IMR-90 (cell line): ENCODE results near the gene TEKT5. TPM values are rescaled to one million over a fixed set of nuclear protein-coding genes. Genes with fewer than 3 reads are reported as not detected.

Experiments
- ATAC-seq: fragments of 200-7000 bp; cut with Tn5 transposase; 2 replicates; pipeline ENCODE4 v1.9.1; 2020; ENCODE audit warnings: low read depth, mild to moderate bottlenecking, moderate library complexity
- BruUV-seq: library from RNA; stranded (reverse); fragments of 400-500 nt; replicated peaks from 2 replicates; lab custom pipeline; 2021; lab: Mats Ljungman, UMichigan
- CTCF ChIA-PET: fragments of 300-600 bp; formaldehyde crosslinking; extraction: SDS; loops from one replicate; lab custom pipeline; 2021; ENCODE audit warnings: antibody characterized with exemption; lab: Yijun Ruan, JAX
- POLR2A ChIA-PET: fragments of 300-600 bp; sonication (Branson Sonifier 250); formaldehyde crosslinking; loops from one replicate; lab custom pipeline; 2022; ENCODE audit warnings: antibody characterized with exemption; ENCODE audit not compliant: unreplicated experiment; lab: Charles Lee
- DNase-seq: peaks from one replicate; pipeline ENCODE4 v3.0.0; 2013
- H2AFZ ChIP-seq: replicated peaks from 2 replicates; pipeline ENCODE3; 2013; ENCODE audit warnings: low read length, mild to moderate bottlenecking; ENCODE audit not compliant: poor library complexity
- H2AK5ac ChIP-seq: 2 replicates; pipeline ENCODE4 v1.6.1; 2013; ENCODE audit warnings: low read depth, low read length, inconsistent platforms
- H2AK9ac ChIP-seq: replicated peaks from 2 replicates; pipeline ENCODE3; 2013; ENCODE audit warnings: mild to moderate bottlenecking, low read depth, low read length, moderate library complexity; ENCODE audit not compliant: poor library complexity
- H2BK120ac ChIP-seq: 2 replicates; pipeline ENCODE4 v1.6.1; 2013; ENCODE audit warnings: low read depth, low read length, inconsistent platforms
- H2BK15ac ChIP-seq: 3 replicates; pipeline ENCODE4 v1.6.1; 2013; ENCODE audit warnings: low read depth, low read length, inconsistent platforms
- H2BK20ac ChIP-seq: 2 replicates; pipeline ENCODE4 v1.6.1; 2013; ENCODE audit warnings: low read depth, mild to moderate bottlenecking, inconsistent platforms, low read length, moderate library complexity
- H2BK5ac ChIP-seq: 2 replicates; pipeline ENCODE4 v1.6.1; 2013; ENCODE audit warnings: mild to moderate bottlenecking, low read depth, low read length, inconsistent platforms; ENCODE audit not compliant: poor library complexity, severe bottlenecking
- H3K14ac ChIP-seq: replicated peaks from 2 replicates; pipeline ENCODE4 v1.6.1; 2013; ENCODE audit warnings: low read depth, low read length, inconsistent platforms
- H3K18ac ChIP-seq: 2 replicates; pipeline ENCODE4 v1.6.1; 2013; ENCODE audit warnings: low read depth, low read length, control low read depth
- H3K23ac ChIP-seq: 2 replicates; pipeline ENCODE4 v1.6.1; 2013; ENCODE audit warnings: low read depth, low read length, inconsistent platforms
- H3K27ac ChIP-seq: 2 replicates; pipeline ENCODE4 v1.5.1; 2013; ENCODE audit warnings: mild to moderate bottlenecking, control low read depth, low read length; ENCODE audit not compliant: insufficient read depth
- H3K27me3 ChIP-seq: 2 replicates; pipeline ENCODE4 v1.6.1; 2013; ENCODE audit warnings: low read length; ENCODE audit not compliant: control insufficient read depth, insufficient read depth
- H3K36me3 ChIP-seq: 2 replicates; pipeline ENCODE4 v1.6.1; 2013; ENCODE audit warnings: low read length, mixed read lengths; ENCODE audit not compliant: control insufficient read depth, insufficient read depth
- H3K4ac ChIP-seq: 2 replicates; pipeline ENCODE4 v1.6.1; 2013; ENCODE audit warnings: low read depth, low read length, inconsistent platforms
- H3K4me1 ChIP-seq: 2 replicates; pipeline ENCODE4 v1.6.1; 2013; ENCODE audit warnings: low read length, mixed read lengths; ENCODE audit not compliant: control insufficient read depth, insufficient read depth
- H3K4me2 ChIP-seq: 2 replicates; pipeline ENCODE4 v1.6.1; 2013; ENCODE audit warnings: low read depth, mild to moderate bottlenecking, control low read depth, low read length, moderate library complexity
- H3K4me3 ChIP-seq: 2 replicates; pipeline ENCODE4 v1.5.1; 2013; ENCODE audit warnings: low read depth, mild to moderate bottlenecking, control low read depth, low read length, moderate library complexity; ENCODE audit not compliant: insufficient read depth
- H3K56ac ChIP-seq: 2 replicates; pipeline ENCODE4 v1.6.1; 2013; ENCODE audit warnings: low read length, inconsistent platforms; ENCODE audit not compliant: insufficient read depth; ENCODE audit errors: extremely low read depth
- H3K79me1 ChIP-seq, 2 experiments: 2 replicates each; pipeline ENCODE4 v1.6.1; 2013; ENCODE audit warnings: low read length in 2 of 2, inconsistent platforms in 1 of 2, low read depth in 1 of 2
- H3K9ac ChIP-seq: 2 replicates; pipeline ENCODE4 v1.6.1; 2013; ENCODE audit warnings: low read depth, low read length, control low read depth
- H3K9me1 ChIP-seq: 2 replicates; pipeline ENCODE4 v1.6.1; 2013; ENCODE audit warnings: low read length, inconsistent platforms; ENCODE audit not compliant: insufficient read depth
- H3K9me3 ChIP-seq: 2 replicates; pipeline ENCODE4 v1.6.1; 2013; ENCODE audit warnings: low read length; ENCODE audit not compliant: control insufficient read depth, insufficient read depth
- H4K20me1 ChIP-seq: 2 replicates; pipeline ENCODE4 v1.6.1; 2013; ENCODE audit warnings: low read length, inconsistent platforms; ENCODE audit not compliant: insufficient read depth
- H4K5ac ChIP-seq: 2 replicates; pipeline ENCODE4 v1.6.1; 2013; ENCODE audit warnings: mild to moderate bottlenecking, low read depth, low read length, control low read depth
- H4K8ac ChIP-seq, 2 experiments: 2 replicates each; pipeline ENCODE4 v1.6.1; 2013; ENCODE audit warnings: low read depth in 2 of 2, low read length in 2 of 2, control low read depth in 1 of 2, inconsistent platforms in 1 of 2
- H4K91ac ChIP-seq: 2 replicates; pipeline ENCODE4 v1.6.1; 2013; ENCODE audit warnings: low read depth, low read length, inconsistent platforms; ENCODE audit not compliant: insufficient read depth
- BHLHE40 ChIP-seq: fragments of 150-350 bp; IDR thresholded peaks from 2 replicates; pipeline ENCODE4 v1.6.1; 2016; ENCODE audit warnings: mild to moderate bottlenecking, low read depth, low read length
- CEBPB ChIP-seq: IDR thresholded peaks from 2 replicates; pipeline ENCODE4 v1.6.1; 2012; ENCODE audit warnings: low read depth, low read length, improper control_type of control experiment
- CHD1 ChIP-seq: IDR thresholded peaks from 2 replicates; pipeline ENCODE4 v1.6.1; 2012; ENCODE audit warnings: low read depth, low read length, improper control_type of control experiment
- CTCF ChIP-seq: conservative IDR thresholded peaks from 2 replicates; pipeline ENCODE4 v1.5.1; 2012; ENCODE audit warnings: mild to moderate bottlenecking, low read depth, low read length, improper control_type of control experiment
- FOS ChIP-seq: fragments of 150-350 bp; IDR thresholded peaks from 2 replicates; pipeline ENCODE4 v1.6.1; 2016; ENCODE audit warnings: low read depth, low read length
- MXI1 ChIP-seq: IDR thresholded peaks from 2 replicates; pipeline ENCODE4 v1.6.1; 2012; ENCODE audit warnings: low read depth, mild to moderate bottlenecking, low read length, moderate library complexity, borderline replicate concordance
- NFE2L2 ChIP-seq: fragments of 150-350 bp; IDR thresholded peaks from 2 replicates; pipeline ENCODE4 v1.6.1; 2016; ENCODE audit warnings: low read depth, mild to moderate bottlenecking, low read length
- POLR2A ChIP-seq: IDR thresholded peaks from 2 replicates; pipeline ENCODE4 v1.6.1; 2012; ENCODE audit warnings: mild to moderate bottlenecking, low read depth, low read length
- RCOR1 ChIP-seq: IDR thresholded peaks from 2 replicates; pipeline ENCODE4 v1.6.1; 2012; ENCODE audit warnings: mild to moderate bottlenecking, low read length, improper control_type of control experiment; ENCODE audit not compliant: insufficient replicate concordance
- RFX5 ChIP-seq: IDR thresholded peaks from 2 replicates; pipeline ENCODE4 v1.8.0; 2012; ENCODE audit warnings: low read depth, mild to moderate bottlenecking, low read length, moderate library complexity
- SMC3 ChIP-seq: fragments of 150-350 bp; IDR thresholded peaks from 2 replicates; pipeline ENCODE4 v1.6.1; 2016; ENCODE audit warnings: low read depth, mild to moderate bottlenecking, antibody characterized with exemption, low read length, moderate library complexity
- WGBS, 2 experiments: methylation state at CpG; one replicate each; pipeline versions ENCODE4 v1.1.5 to v1.1.7; 2013; ENCODE audit warnings: missing lambda C conversion rate in 2 of 2; ENCODE audit not compliant: insufficient read length in 1 of 2; ENCODE audit errors: extremely low coverage in 2 of 2; 5-methylcytosine and 5-hydroxymethylcytosine counted together
- dilution Hi-C: fragments of 300-500 bp; cut with HindIII; formaldehyde crosslinking; loops from one replicate; pipeline ENCODE4 v1.14.3; 2018; ENCODE audit warnings: low sequenced_read_pairs; ENCODE audit not compliant: unreplicated experiment
- in situ Hi-C: fragments of 300-500 bp; cut with MboI; formaldehyde crosslinking; loops from 3 replicates; pipeline ENCODE4 v1.14.3; 2019; ENCODE audit warnings: low sequenced_read_pairs, inconsistent platforms, mixed read lengths
- intact Hi-C: fragments of 100-400 bp; cut with micrococcal nuclease; formaldehyde crosslinking; loops from 2 replicates; pipeline ENCODE4 v1.10.0; 2022
- polyA plus RNA-seq, 3 experiments: library from polyadenylated mRNA; depleted of rRNA; stranded (reverse); fragments of >200 nt; gene quantifications; 2 replicates each; pipeline ENCODE4 v1.2.3, GENCODE V29; 2012; ENCODE audit warnings: low replicate concordance in 1 of 3
- total RNA-seq: library from RNA; depleted of rRNA; stranded (reverse); fragments of >200 nt; gene quantifications from 2 replicates; pipeline ENCODE4 v1.2.3, GENCODE V29; 2012
- TF ChIP-seq, protein P1 (sequence below): fragments of 150-350 bp; IDR thresholded peaks from 2 replicates; pipeline ENCODE4 v1.6.1; 2016; ENCODE audit warnings: low read depth, mild to moderate bottlenecking, low read length, moderate library complexity, borderline replicate concordance

Gene TEKT5
- total and polyA plus RNA-seq, 2 of the 4 experiments (the other 2 are of a cell fraction) = 0.17 TPM; not detected in 1

- no peaks in the 10 kb centered on the region for H3K36me3 ChIP-seq
- in situ Hi-C loops = loop anchor here (10.0 kb wide), 1 partner anchor 1586 kb away; no protein-coding TSS in a partner anchor
- 0 out of 2 replicates have a peak, but pooled peaks cover 4% of the 10 kb centered on the region for H3K9me1 ChIP-seq
- dilution Hi-C loops = no loop called here
- no peak overlapping the region for H3K4me3 ChIP-seq
- H4K20me1 ChIP-seq = no peaks in the 10 kb centered on the region; the same call in 1 of the 2 replicates
- H2AK5ac ChIP-seq = no peak overlapping the region
- intact Hi-C loops = no loop called here
- no peak overlapping the region for H3K18ac ChIP-seq
- H2AK9ac ChIP-seq = no peak overlapping the region
- H3K27me3 ChIP-seq = no peaks in the 10 kb centered on the region
- no peak overlapping the region for H3K27ac ChIP-seq
- ChIA-PET POLR2A (no interaction called here), CTCF (interaction anchor here (0.6 to 1.3 kb wide), 2 partner anchors 160 to 226 kb away, joined by 3 to 5 read pairs; partner anchors contain the start of gene EMP2)
- BruUV-seq = no TSS peak
- no peak overlapping the region for H2BK120ac ChIP-seq
- H2BK15ac ChIP-seq = no peak overlapping the region
- H2AFZ ChIP-seq = no peak overlapping the region
- H4K8ac ChIP-seq = no peak overlapping the region
- H3K14ac ChIP-seq = no peak overlapping the region
- TF ChIP-seq RCOR1 (no peak), FOS (no peak), SMC3 (no peak), BHLHE40 (no peak), MXI1 (no peak), CHD1 (no peak), POLR2A (no peak), RFX5 (no peak), CEBPB (no peak), NFE2L2 (no peak), CTCF (no peak)
- TF ChIP-seq, protein P1, sequence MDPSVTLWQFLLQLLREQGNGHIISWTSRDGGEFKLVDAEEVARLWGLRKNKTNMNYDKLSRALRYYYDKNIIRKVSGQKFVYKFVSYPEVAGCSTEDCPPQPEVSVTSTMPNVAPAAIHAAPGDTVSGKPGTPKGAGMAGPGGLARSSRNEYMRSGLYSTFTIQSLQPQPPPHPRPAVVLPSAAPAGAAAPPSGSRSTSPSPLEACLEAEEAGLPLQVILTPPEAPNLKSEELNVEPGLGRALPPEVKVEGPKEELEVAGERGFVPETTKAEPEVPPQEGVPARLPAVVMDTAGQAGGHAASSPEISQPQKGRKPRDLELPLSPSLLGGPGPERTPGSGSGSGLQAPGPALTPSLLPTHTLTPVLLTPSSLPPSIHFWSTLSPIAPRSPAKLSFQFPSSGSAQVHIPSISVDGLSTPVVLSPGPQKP = no peak
- no peak overlapping the region for H3K4ac ChIP-seq
- WGBS, 2 experiments = 86% methylated on average over 1 of the region's 2 CpGs; no CpG with 5 or more reads in 1 of the 2 experiments
- H3K4me1 ChIP-seq = peaks cover 2% of the 10 kb centered on the region; the same call in 1 of the 2 replicates
- H3K9ac ChIP-seq = no peak overlapping the region
- H3K56ac ChIP-seq = no peak overlapping the region
- DNase-seq (no peak), ATAC-seq (no peak)
- peaks cover 2 to 15% of the 10 kb centered on the region in 2 experiments; a peak in 3 of 4 replicates for H3K79me1 ChIP-seq
- no peak overlapping the region for H2BK20ac ChIP-seq
- no peak overlapping the region for H4K5ac ChIP-seq
- H2BK5ac ChIP-seq = no peak overlapping the region
- H3K23ac ChIP-seq = no peak overlapping the region
- no peak overlapping the region for H4K91ac ChIP-seq
- no peaks in the 10 kb centered on the region for H3K9me3 ChIP-seq
- H3K4me2 ChIP-seq = no peak overlapping the region
Measured at GRCh38 chr16:10740845-10741208, 46.1 kb upstream of the TEKT5 start.
